ENCODE results near the gene PRR29.

The PRR29 gene

DNA sequence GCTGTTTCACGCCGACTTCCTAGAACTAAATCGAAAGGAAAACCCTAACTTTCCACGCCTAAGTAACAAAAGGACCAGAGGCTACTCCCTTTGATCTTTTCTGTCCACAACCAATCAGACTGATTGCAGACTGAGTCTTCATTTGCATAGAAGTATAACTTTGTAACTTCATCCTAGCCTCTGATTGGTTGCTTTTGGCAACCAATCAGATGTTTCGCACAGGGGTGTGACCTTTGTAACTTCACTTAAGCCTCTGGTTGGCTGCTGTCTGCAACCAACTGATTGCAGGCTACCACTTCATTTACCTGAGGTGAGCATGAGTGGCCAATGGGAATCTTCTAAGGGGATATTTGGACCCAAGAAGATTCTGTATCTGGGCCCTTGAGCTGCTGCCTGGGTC is 39.7 kb downstream of the PRR29 start:
- Histone ChIP-seq H3K79me2 (ENCODE audit: insufficient read depth, low read length) (no peaks in the 10 kb centered on the region), H2AFZ (ENCODE audit: low read length) (no peak overlapping the region), H3K4me2 (ENCODE audit: low read length) (no peak overlapping the region), H3K4me1 (ENCODE audit: insufficient read depth, low read length, severe bottlenecking) (no peaks in the 10 kb centered on the region), H3K27ac (ENCODE audit: low read depth, low read length, poor library complexity, severe bottlenecking) (no peak overlapping the region), H3K9me3 (ENCODE audit: low read length) (no peaks in the 10 kb centered on the region), H3K36me3 (ENCODE audit: insufficient read depth, low read length) (no peaks in the 10 kb centered on the region), H3F3A (ENCODE audit: insufficient read depth, low read length) (no peaks in the 10 kb centered on the region), H3K4me3 (ENCODE audit: low read depth, low read length, poor library complexity, severe bottlenecking) (no peak overlapping the region), H3K9ac (ENCODE audit: low read length) (no peak overlapping the region), H3K9me2 (ENCODE audit: low read depth, low read length) (no peaks in the 10 kb centered on the region), H4K20me1 (ENCODE audit: insufficient read depth, low read length) (no peaks in the 10 kb centered on the region), H3K27me3 (ENCODE audit: insufficient read depth, low read length) (no peaks in the 10 kb centered on the region)
- no peak for TF ChIP-seq EZH2 (IDR thresholded peaks at IDR 0.05; ENCODE audit: borderline replicate concordance, low read length)
- TF ChIP-seq, protein P1, sequence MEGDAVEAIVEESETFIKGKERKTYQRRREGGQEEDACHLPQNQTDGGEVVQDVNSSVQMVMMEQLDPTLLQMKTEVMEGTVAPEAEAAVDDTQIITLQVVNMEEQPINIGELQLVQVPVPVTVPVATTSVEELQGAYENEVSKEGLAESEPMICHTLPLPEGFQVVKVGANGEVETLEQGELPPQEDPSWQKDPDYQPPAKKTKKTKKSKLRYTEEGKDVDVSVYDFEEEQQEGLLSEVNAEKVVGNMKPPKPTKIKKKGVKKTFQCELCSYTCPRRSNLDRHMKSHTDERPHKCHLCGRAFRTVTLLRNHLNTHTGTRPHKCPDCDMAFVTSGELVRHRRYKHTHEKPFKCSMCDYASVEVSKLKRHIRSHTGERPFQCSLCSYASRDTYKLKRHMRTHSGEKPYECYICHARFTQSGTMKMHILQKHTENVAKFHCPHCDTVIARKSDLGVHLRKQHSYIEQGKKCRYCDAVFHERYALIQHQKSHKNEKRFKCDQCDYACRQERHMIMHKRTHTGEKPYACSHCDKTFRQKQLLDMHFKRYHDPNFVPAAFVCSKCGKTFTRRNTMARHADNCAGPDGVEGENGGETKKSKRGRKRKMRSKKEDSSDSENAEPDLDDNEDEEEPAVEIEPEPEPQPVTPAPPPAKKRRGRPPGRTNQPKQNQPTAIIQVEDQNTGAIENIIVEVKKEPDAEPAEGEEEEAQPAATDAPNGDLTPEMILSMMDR (IDR thresholded peaks at IDR 0.05; ENCODE audit: low read length): no peak

DNA sequence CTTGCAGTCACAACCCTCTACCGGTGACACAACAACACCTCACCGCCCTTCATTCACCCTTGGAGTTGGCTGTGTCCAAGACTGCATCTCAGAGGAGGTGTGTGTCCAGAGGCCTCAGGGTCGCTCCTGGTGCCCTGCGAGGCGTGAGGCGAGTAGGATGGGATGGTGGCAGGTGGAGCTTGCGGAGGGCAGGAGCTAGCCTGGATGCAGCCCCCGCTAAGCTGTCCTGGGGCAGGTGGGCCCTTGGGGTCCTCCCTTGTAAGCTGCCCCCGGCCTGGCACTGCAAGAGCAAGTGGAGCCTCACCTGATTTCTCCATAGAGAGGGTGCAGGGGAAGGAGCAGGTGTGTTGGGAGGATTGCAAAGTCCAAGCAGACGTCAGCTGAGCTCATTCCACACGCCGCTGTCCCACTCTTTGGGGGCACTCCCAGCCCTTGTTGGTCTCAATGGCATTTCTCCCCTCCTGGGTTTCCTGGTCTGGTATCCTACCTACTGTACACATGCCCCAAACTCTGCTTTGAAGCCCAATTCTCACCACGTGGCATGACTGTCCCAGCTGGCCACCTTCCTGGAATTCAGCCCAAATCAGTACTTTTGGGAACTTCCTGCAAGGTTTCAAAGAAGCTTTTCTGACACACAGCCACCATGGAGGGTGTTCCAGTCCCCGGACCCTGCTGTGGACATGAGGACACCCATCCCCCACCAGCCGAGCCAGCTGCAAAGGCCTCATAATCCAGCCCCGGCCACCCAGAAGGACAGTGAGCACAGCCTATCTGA is 40.4 kb downstream of the PRR29 start:
- Histone ChIP-seq H3K36me3 (ENCODE audit: insufficient read depth, low read length) (no peaks in the 10 kb centered on the region), H3K9ac (ENCODE audit: low read length) (no peak overlapping the region), H3K4me3 (ENCODE audit: low read depth, low read length, poor library complexity, severe bottlenecking) (no peak overlapping the region), H3K9me3 (ENCODE audit: low read length) (no peaks in the 10 kb centered on the region), H3K79me2 (ENCODE audit: insufficient read depth, low read length) (no peaks in the 10 kb centered on the region), H3K9me2 (ENCODE audit: low read depth, low read length) (no peaks in the 10 kb centered on the region), H3K4me1 (ENCODE audit: insufficient read depth, low read length, severe bottlenecking) (no peaks in the 10 kb centered on the region), H3K27ac (ENCODE audit: low read depth, low read length, poor library complexity, severe bottlenecking) (no peak overlapping the region), H4K20me1 (ENCODE audit: insufficient read depth, low read length) (no peaks in the 10 kb centered on the region), H3F3A (ENCODE audit: insufficient read depth, low read length) (no peaks in the 10 kb centered on the region), H3K27me3 (ENCODE audit: insufficient read depth, low read length) (no peaks in the 10 kb centered on the region), H2AFZ (ENCODE audit: low read length) (no peak overlapping the region), H3K4me2 (ENCODE audit: low read length) (no peak overlapping the region)
- TF ChIP-seq, protein P1 (IDR thresholded peaks at IDR 0.05; ENCODE audit: low read length): no peak
- no peak for TF ChIP-seq EZH2 (IDR thresholded peaks at IDR 0.05; ENCODE audit: borderline replicate concordance, low read length)

DNA sequence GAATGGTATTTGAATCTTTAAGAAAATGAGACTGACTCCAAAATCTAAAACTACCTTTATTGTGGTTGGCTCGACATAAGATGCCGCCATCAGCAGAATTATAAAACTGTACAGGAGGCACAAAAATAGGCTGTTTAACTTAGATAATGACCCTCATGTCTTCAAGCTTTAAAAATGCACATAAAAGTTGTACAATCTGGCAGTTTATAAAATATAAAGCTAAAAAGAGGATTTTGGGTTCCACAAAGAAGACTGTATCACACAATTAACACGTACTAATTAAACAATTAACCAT is 40.9 kb downstream of the PRR29 start:
- Histone ChIP-seq H3K79me2 (ENCODE audit: insufficient read depth, low read length) (no peaks in the 10 kb centered on the region), H3K4me1 (ENCODE audit: insufficient read depth, low read length, severe bottlenecking) (no peaks in the 10 kb centered on the region), H2AFZ (ENCODE audit: low read length) (no peak overlapping the region), H3K9me3 (ENCODE audit: low read length) (no peaks in the 10 kb centered on the region), H3K27ac (ENCODE audit: low read depth, low read length, poor library complexity, severe bottlenecking) (no peak overlapping the region), H3K4me2 (ENCODE audit: low read length) (no peak overlapping the region), H3K4me3 (ENCODE audit: low read depth, low read length, poor library complexity, severe bottlenecking) (no peak overlapping the region), H3F3A (ENCODE audit: insufficient read depth, low read length) (no peaks in the 10 kb centered on the region), H3K27me3 (ENCODE audit: insufficient read depth, low read length) (no peaks in the 10 kb centered on the region), H4K20me1 (ENCODE audit: insufficient read depth, low read length) (no peaks in the 10 kb centered on the region), H3K9ac (ENCODE audit: low read length) (no peak overlapping the region), H3K36me3 (ENCODE audit: insufficient read depth, low read length) (no peaks in the 10 kb centered on the region), H3K9me2 (ENCODE audit: low read depth, low read length) (no peaks in the 10 kb centered on the region)
- TF ChIP-seq, protein P1 (IDR thresholded peaks at IDR 0.05; ENCODE audit: low read length): no peak
- TF ChIP-seq EZH2 (IDR thresholded peaks at IDR 0.05; ENCODE audit: borderline replicate concordance, low read length): no peak
